MCF 10A (cell line): ENCODE data around the gene MEI1. TPM values are rescaled to one million over a fixed set of nuclear protein-coding genes. Genes with fewer than 3 reads are reported as not detected.

Source experiments
- BruUV-seq: library from RNA; stranded (reverse); fragments of 400-500 nt; replicated peaks from 2 replicates; lab custom pipeline; 2021; lab: Mats Ljungman, UMichigan
- CTCF ChIA-PET: fragments of 300-600 bp; sonication (Branson Sonifier 250); formaldehyde crosslinking; extraction: SDS; loops from one replicate; lab custom pipeline; 2021; ENCODE audit warnings: antibody characterized with exemption, inconsistent platforms; lab: Yijun Ruan, JAX
- POLR2A ChIA-PET: fragments of 300-600, 350-650 bp; sonication (Branson Sonifier 250); formaldehyde crosslinking; extraction: SDS; loops from one replicate; lab custom pipeline; 2020; ENCODE audit warnings: antibody characterized with exemption, inconsistent platforms; lab: Yijun Ruan, JAX
- DNase-seq: peaks from one replicate; pipeline ENCODE4 v3.0.0-alpha.2; 2018; ENCODE audit not compliant: unreplicated experiment
- H3K27ac Mint-ChIP-seq: one replicate; pipeline ENCODE4 v1.8.0; 2022; ENCODE audit warnings: mild to moderate bottlenecking, low read depth, mixed read lengths; ENCODE audit not compliant: unreplicated experiment
- H3K27me3 Mint-ChIP-seq: one replicate; pipeline ENCODE4 v1.8.0; 2022; ENCODE audit warnings: mixed read lengths; ENCODE audit not compliant: insufficient read depth, unreplicated experiment
- H3K36me3 Mint-ChIP-seq: one replicate; pipeline ENCODE4 v1.8.0; 2022; ENCODE audit warnings: mild to moderate bottlenecking, moderate library complexity, mixed read lengths; ENCODE audit not compliant: insufficient read depth, unreplicated experiment
- H3K4me1 Mint-ChIP-seq: one replicate; pipeline ENCODE4 v1.8.0; 2022; ENCODE audit warnings: mixed read lengths; ENCODE audit not compliant: insufficient read depth, unreplicated experiment
- H3K4me3 Mint-ChIP-seq: one replicate; pipeline ENCODE4 v1.8.0; 2022; ENCODE audit warnings: mild to moderate bottlenecking, moderate library complexity, mixed read lengths; ENCODE audit not compliant: unreplicated experiment
- H3K9me3 Mint-ChIP-seq: one replicate; pipeline ENCODE4 v1.8.0; 2022; ENCODE audit warnings: mixed read lengths; ENCODE audit not compliant: unreplicated experiment
- CTCF ChIP-seq: fragments of 200-600 bp; IDR thresholded peaks from one replicate; pipeline ENCODE4 v1.8.0; 2022; ENCODE audit warnings: antibody characterized with exemption, mild to moderate bottlenecking; ENCODE audit not compliant: unreplicated experiment
- intact Hi-C: fragments of 100-400 bp; cut with micrococcal nuclease; formaldehyde crosslinking; loops from 2 replicates; pipeline ENCODE4 v1.14.1; 2022
- total RNA-seq: library from RNA; stranded (reverse); gene quantifications from 2 replicates; pipeline ENCODE4 v1.2.3, GENCODE V29; 2022

Gene MEI1
- total RNA-seq, 1 experiment from 2014 or later = not detected

- Mint-ChIP-seq H3K27ac (peak overlapping the region; percentile 62), H3K4me1 (peaks cover 59% of the 10 kb centered on the region), H3K27me3 (no peaks in the 10 kb centered on the region), H3K9me3 (no peaks in the 10 kb centered on the region), H3K4me3 (no peak overlapping the region), H3K36me3 (peaks cover 35% of the 10 kb centered on the region)
- intact Hi-C loops = no loop called here
- POLR2A ChIA-PET = interaction anchor here (1.0 to 7.6 kb wide), 5 partner anchors 7 to 154 kb away, joined by 3 to 98 read pairs (median 3); partner anchors contain the start of genes MEI1, SNU13 and SREBF2
- CTCF ChIA-PET = interaction anchor here (3.6 kb wide), 1 partner anchor 146 kb away, joined by 14 read pairs; no protein-coding TSS in a partner anchor
- no peak for DNase-seq
- no peak for TF ChIP-seq CTCF
- BruUV-seq = no TSS peak
These were observed 144.0 kb downstream of the MEI1 start for GRCh38 chr22:41842996-41843970.

GRCh38 chr22:41844036-41844435 is 144.7 kb downstream of the MEI1 start:
- H3K27ac Mint-ChIP-seq = peak overlapping the region; percentile 49

GRCh38 chr22:41844513-41844912 is 145.2 kb downstream of the MEI1 start:
- H3K4me3 Mint-ChIP-seq = no peak overlapping the region
- intact Hi-C loops = no loop called here
- H3K9me3 Mint-ChIP-seq = no peaks in the 10 kb centered on the region
- ChIA-PET CTCF (interaction anchor here (0.7 to 3.6 kb wide), 3 partner anchors 10 to 147 kb away, joined by 3 to 14 read pairs (median 5); partner anchors contain the start of gene CCDC134), POLR2A (interaction anchor here (1.0 to 7.6 kb wide), 3 partner anchors 11 to 145 kb away, joined by 3 to 98 read pairs (median 27); partner anchors contain the start of genes MEI1 and SREBF2)
- TF ChIP-seq CTCF = no peak
- H3K27me3 Mint-ChIP-seq = no peaks in the 10 kb centered on the region
- H3K4me1 Mint-ChIP-seq = peaks cover 51% of the 10 kb centered on the region
- peaks cover 29% of the 10 kb centered on the region for H3K36me3 Mint-ChIP-seq
- no TSS peak for BruUV-seq
- peak overlapping the region; percentile 49 for H3K27ac Mint-ChIP-seq
- no peak for DNase-seq

More at GRCh38 chr22:41844036-41844435, 144.7 kb downstream of the MEI1 start:
- Mint-ChIP-seq H3K36me3 (peaks cover 32% of the 10 kb centered on the region), H3K4me1 (peaks cover 56% of the 10 kb centered on the region), H3K27me3 (no peaks in the 10 kb centered on the region), H3K4me3 (no peak overlapping the region), H3K9me3 (no peaks in the 10 kb centered on the region)
- ChIA-PET CTCF (interaction anchor here (0.9 to 3.6 kb wide), 2 partner anchors 44 to 147 kb away, joined by 3 to 14 read pairs; partner anchors contain the start of gene CCDC134), POLR2A (interaction anchor here (1.0 to 7.6 kb wide), 3 partner anchors 11 to 145 kb away, joined by 3 to 98 read pairs (median 27); partner anchors contain the start of genes MEI1 and SREBF2)
- TF ChIP-seq CTCF = no peak
- intact Hi-C loops = no loop called here
- DNase-seq = no peak
- no TSS peak for BruUV-seq
